HG03442 (cell line): ENCODE data around the gene BARD1.
"Not testable (repeated sequence)": the region's sequence is repeated elsewhere in the genome, so short reads cannot be mapped to it uniquely, and the experiment has no call there.

Source experiments
- ATAC-seq: cut with Tn5 transposase; IDR thresholded peaks from one replicate; pipeline ENCODE4 v1.9.1; 2021; ENCODE audit warnings: mild to moderate bottlenecking, moderate library complexity; ENCODE audit not compliant: unreplicated experiment

The BARD1 gene

GRCh38 chr2:214808981-214809750 is at the start of gene BARD1:
Gene BARD1, minus strand, starts transcription at chr2:214809683. Its CDS starts 114 bp downstream, at chr2:214809569.
- ATAC-seq: peak; percentile 20

- no peak for ATAC-seq
These were observed 46.7 kb upstream of the BARD1 start for GRCh38 chr2:214856137-214856536.

GRCh38 chr2:214853906-214854305 is 44.4 kb upstream of the BARD1 start:
- no peak for ATAC-seq

- ATAC-seq: no peak
These were observed 34.3 kb upstream of the BARD1 start for GRCh38 chr2:214843823-214844222.

GRCh38 chr2:214839464-214839863 is 30.0 kb upstream of the BARD1 start:
- no peak for ATAC-seq

GRCh38 chr2:214837466-214837865 is 28.0 kb upstream of the BARD1 start:
- ATAC-seq: no peak

GRCh38 chr2:214836568-214836967 is 27.1 kb upstream of the BARD1 start:
- no peak for ATAC-seq

GRCh38 chr2:214830794-214831346 is 21.4 kb upstream of the BARD1 start:
- no peak for ATAC-seq

- no peak for ATAC-seq
These were observed 6.6 kb upstream of the BARD1 start for GRCh38 chr2:214816008-214816533.

- ATAC-seq: no peak
These were observed 1.2 kb upstream of the BARD1 start for GRCh38 chr2:214810671-214811070.

- ATAC-seq: peak; percentile 87
These were observed 475 bp upstream of the BARD1 start for GRCh38 chr2:214809751-214810564.

- no peak for ATAC-seq
These were observed 1.8 kb downstream of the BARD1 start for GRCh38 chr2:214807653-214808052.

GRCh38 chr2:214801768-214802397 is 7.6 kb downstream of the BARD1 start:
- ATAC-seq: no peak

- no peak for ATAC-seq
These were observed 8.4 kb downstream of the BARD1 start for GRCh38 chr2:214801068-214801467.

- no peak for ATAC-seq
These were observed 9.3 kb downstream of the BARD1 start for GRCh38 chr2:214800180-214800579.

- no peak for ATAC-seq
These were observed 12.6 kb downstream of the BARD1 start for GRCh38 chr2:214796911-214797310.

- ATAC-seq: not testable (repeated sequence)
These were observed 26.3 kb downstream of the BARD1 start for GRCh38 chr2:214783181-214783580.

GRCh38 chr2:214782671-214783070 is 26.8 kb downstream of the BARD1 start:
- no peak for ATAC-seq

GRCh38 chr2:214781226-214781625 is 28.3 kb downstream of the BARD1 start:
- no peak for ATAC-seq

- no peak for ATAC-seq
These were observed 33.5 kb downstream of the BARD1 start for GRCh38 chr2:214775971-214776370.

GRCh38 chr2:214774108-214774507 is 35.4 kb downstream of the BARD1 start:
- ATAC-seq: no peak
